Panc1 (cell line): ENCODE data around the gene SMARCAD1. TPM values are rescaled to one million over a fixed set of nuclear protein-coding genes. Genes with fewer than 3 reads are reported as not detected.

Experiments
- ATAC-seq: fragments of 200-7000 bp; cut with Tn5 transposase; 2 replicates; pipeline ENCODE4 v1.9.1; 2020; ENCODE audit warnings: mild to moderate bottlenecking, moderate library complexity
- BruUV-seq: library from RNA; stranded (reverse); fragments of 400-500 nt; replicated peaks from 2 replicates; lab custom pipeline; 2021; lab: Mats Ljungman, UMichigan
- CTCF ChIA-PET: fragments of 300-600 bp; sonication (Branson Sonifier 250); formaldehyde crosslinking; loops from one replicate; lab custom pipeline; 2022; ENCODE audit warnings: antibody characterized with exemption; lab: Charles Lee
- POLR2A ChIA-PET: fragments of 300-600 bp; sonication (Branson Sonifier 250); formaldehyde crosslinking; loops from one replicate; lab custom pipeline; 2022; ENCODE audit warnings: antibody characterized with exemption; lab: Charles Lee
- DNase-seq: peaks from one replicate; pipeline ENCODE4 v3.0.0-alpha.2; 2010; ENCODE audit warnings: low read depth, low spot score
- H3K27ac ChIP-seq: 2 replicates; pipeline ENCODE4 v1.5.1; 2011; ENCODE audit warnings: mild to moderate bottlenecking, low read length, inconsistent platforms
- H3K27me3 ChIP-seq: fragments of 200-500 bp; sonication (Bioruptor generic); 2 replicates; pipeline ENCODE4 v1.6.0; 2014; ENCODE audit warnings: low read length, inconsistent platforms; ENCODE audit not compliant: control insufficient read depth, insufficient read depth
- H3K36me3 ChIP-seq: fragments of 200-500 bp; sonication (Bioruptor generic); 2 replicates; pipeline ENCODE4 v1.5.1; 2014; ENCODE audit warnings: inconsistent platforms, mild to moderate bottlenecking, low read length, moderate library complexity; ENCODE audit not compliant: control insufficient read depth, insufficient read depth
- H3K4me1 ChIP-seq: 2 replicates; pipeline ENCODE4 v1.5.1; 2011; ENCODE audit warnings: inconsistent platforms, mild to moderate bottlenecking, low read length, moderate library complexity; ENCODE audit not compliant: control insufficient read depth, insufficient read depth
- H3K4me3 ChIP-seq, 2 experiments: 2 replicates each; pipeline ENCODE4 v1.5.1; 2011 to 2012; ENCODE audit warnings: low read depth in 2 of 2, low read length in 2 of 2, mild to moderate bottlenecking in 2 of 2, inconsistent platforms in 1 of 2, moderate library complexity in 1 of 2
- H3K9me3 ChIP-seq: fragments of 200-500 bp; sonication (Bioruptor generic); 2 replicates; pipeline ENCODE4 v1.5.1; 2014; ENCODE audit warnings: low read depth, mild to moderate bottlenecking, inconsistent platforms, low read length, moderate library complexity; ENCODE audit not compliant: control insufficient read depth, insufficient read depth
- POLR2AphosphoS5 ChIP-seq: IDR thresholded peaks from 2 replicates; pipeline ENCODE4 v1.6.1; 2012; ENCODE audit warnings: mild to moderate bottlenecking, low read depth, low read length, moderate library complexity
- SIN3A ChIP-seq: IDR thresholded peaks from 2 replicates; pipeline ENCODE4 v1.6.1; 2012; ENCODE audit warnings: low read depth, mild to moderate bottlenecking, low read length, moderate library complexity, borderline replicate concordance; ENCODE audit not compliant: insufficient read depth
- TCF7L2 ChIP-seq: IDR thresholded peaks from 2 replicates; pipeline ENCODE4 v1.6.1; 2011; ENCODE audit warnings: mild to moderate bottlenecking, low read depth, low read length, inconsistent platforms
- in situ Hi-C: cut with HindIII; loops from 2 replicates; pipeline ENCODE4 v1.10.0; 2016; ENCODE audit warnings: low sequenced_read_pairs, low pct_unique_long_range_greater_than_20kb
- intact Hi-C: fragments of 100-400 bp; cut with micrococcal nuclease; formaldehyde crosslinking; loops from one replicate; pipeline ENCODE4 v1.10.0; 2022; ENCODE audit not compliant: unreplicated experiment
- total RNA-seq: library from RNA; stranded (reverse); gene quantifications from one replicate; pipeline ENCODE4 v1.2.1, GENCODE V29; 2021; ENCODE audit not compliant: unreplicated experiment
- TF ChIP-seq, protein P1 (sequence below), 2 experiments: IDR thresholded peaks; 2 replicates each; pipeline ENCODE4 v1.6.1; 2011 to 2012; ENCODE audit warnings: low read depth in 2 of 2, control low read depth in 1 of 2, low read length in 1 of 2, mild to moderate bottlenecking in 1 of 2, moderate library complexity in 1 of 2; ENCODE audit not compliant: insufficient read depth in 1 of 2
- TF ChIP-seq, protein P2 (sequence below): fragments of 450-650 bp; IDR thresholded peaks from 2 replicates; pipeline ENCODE4 v1.5.1; 2017; ENCODE audit warnings: mild to moderate bottlenecking

The SMARCAD1 gene
- total RNA-seq, 1 experiment from 2014 or later = 20.7 TPM

DNA sequence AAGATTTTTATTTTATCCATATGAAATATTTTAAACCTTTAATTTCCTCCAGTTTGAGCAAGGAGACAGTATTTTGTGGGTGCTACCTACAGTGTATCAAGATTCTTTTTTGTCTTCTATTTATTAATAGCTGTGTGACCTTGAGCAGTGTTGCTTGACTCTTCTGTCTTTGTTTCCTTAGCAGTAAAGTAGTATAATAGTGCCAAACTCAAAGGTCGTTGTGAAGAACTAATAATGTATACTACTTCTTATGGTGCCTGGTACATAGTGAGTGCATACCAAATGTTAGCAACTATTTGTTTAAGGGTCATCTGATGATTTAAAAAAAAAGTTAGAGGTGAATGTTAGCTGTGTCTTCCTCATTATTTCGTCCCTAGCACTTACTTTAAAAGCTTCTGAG is 30.5 kb downstream of the SMARCAD1 start:
- no peak overlapping the region for H3K4me3 ChIP-seq
- H3K4me1 ChIP-seq = no peaks in the 10 kb centered on the region
- DNase-seq = no peak
- ChIA-PET CTCF (no interaction called here), POLR2A (no interaction called here)
- ATAC-seq = no peak
- TF ChIP-seq, protein P1, sequence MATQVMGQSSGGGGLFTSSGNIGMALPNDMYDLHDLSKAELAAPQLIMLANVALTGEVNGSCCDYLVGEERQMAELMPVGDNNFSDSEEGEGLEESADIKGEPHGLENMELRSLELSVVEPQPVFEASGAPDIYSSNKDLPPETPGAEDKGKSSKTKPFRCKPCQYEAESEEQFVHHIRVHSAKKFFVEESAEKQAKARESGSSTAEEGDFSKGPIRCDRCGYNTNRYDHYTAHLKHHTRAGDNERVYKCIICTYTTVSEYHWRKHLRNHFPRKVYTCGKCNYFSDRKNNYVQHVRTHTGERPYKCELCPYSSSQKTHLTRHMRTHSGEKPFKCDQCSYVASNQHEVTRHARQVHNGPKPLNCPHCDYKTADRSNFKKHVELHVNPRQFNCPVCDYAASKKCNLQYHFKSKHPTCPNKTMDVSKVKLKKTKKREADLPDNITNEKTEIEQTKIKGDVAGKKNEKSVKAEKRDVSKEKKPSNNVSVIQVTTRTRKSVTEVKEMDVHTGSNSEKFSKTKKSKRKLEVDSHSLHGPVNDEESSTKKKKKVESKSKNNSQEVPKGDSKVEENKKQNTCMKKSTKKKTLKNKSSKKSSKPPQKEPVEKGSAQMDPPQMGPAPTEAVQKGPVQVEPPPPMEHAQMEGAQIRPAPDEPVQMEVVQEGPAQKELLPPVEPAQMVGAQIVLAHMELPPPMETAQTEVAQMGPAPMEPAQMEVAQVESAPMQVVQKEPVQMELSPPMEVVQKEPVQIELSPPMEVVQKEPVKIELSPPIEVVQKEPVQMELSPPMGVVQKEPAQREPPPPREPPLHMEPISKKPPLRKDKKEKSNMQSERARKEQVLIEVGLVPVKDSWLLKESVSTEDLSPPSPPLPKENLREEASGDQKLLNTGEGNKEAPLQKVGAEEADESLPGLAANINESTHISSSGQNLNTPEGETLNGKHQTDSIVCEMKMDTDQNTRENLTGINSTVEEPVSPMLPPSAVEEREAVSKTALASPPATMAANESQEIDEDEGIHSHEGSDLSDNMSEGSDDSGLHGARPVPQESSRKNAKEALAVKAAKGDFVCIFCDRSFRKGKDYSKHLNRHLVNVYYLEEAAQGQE (IDR thresholded peaks at IDR 0.05; ENCODE audit: insufficient read depth in 1 of 2, low read depth in 2 of 2, low read length in 1 of 2) = no peak
- TF ChIP-seq, protein P2, sequence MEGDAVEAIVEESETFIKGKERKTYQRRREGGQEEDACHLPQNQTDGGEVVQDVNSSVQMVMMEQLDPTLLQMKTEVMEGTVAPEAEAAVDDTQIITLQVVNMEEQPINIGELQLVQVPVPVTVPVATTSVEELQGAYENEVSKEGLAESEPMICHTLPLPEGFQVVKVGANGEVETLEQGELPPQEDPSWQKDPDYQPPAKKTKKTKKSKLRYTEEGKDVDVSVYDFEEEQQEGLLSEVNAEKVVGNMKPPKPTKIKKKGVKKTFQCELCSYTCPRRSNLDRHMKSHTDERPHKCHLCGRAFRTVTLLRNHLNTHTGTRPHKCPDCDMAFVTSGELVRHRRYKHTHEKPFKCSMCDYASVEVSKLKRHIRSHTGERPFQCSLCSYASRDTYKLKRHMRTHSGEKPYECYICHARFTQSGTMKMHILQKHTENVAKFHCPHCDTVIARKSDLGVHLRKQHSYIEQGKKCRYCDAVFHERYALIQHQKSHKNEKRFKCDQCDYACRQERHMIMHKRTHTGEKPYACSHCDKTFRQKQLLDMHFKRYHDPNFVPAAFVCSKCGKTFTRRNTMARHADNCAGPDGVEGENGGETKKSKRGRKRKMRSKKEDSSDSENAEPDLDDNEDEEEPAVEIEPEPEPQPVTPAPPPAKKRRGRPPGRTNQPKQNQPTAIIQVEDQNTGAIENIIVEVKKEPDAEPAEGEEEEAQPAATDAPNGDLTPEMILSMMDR = no peak
- TF ChIP-seq TCF7L2 (no peak), SIN3A (no peak), POLR2AphosphoS5 (no peak)
- intact Hi-C loops = no loop called here
- H3K9me3 ChIP-seq = no peaks in the 10 kb centered on the region
- in situ Hi-C loops = no loop called here
- BruUV-seq = no TSS peak
- H3K27me3 ChIP-seq = no peaks in the 10 kb centered on the region
- no peak overlapping the region for H3K27ac ChIP-seq
- peaks cover 10% of the 10 kb centered on the region for H3K36me3 ChIP-seq

DNA sequence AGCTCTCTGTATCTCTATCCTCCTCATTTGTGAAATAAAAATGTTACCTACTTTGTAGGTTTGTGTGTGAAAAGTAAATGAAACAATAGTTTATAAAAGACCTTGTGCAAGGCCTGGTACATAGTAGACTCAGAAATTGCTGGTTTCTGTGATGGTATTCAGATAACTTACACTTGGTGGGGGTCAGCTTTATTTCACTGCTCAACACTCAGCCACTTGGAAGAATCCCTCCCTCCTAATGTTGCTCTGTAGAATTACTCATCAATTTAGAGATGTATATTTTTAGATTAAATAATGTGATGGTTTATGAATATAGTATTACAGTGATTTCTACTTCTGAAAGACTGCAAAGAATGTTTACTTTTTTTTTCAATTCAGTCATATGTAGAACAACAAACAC is 32.7 kb downstream of the SMARCAD1 start:
- Histone ChIP-seq H3K4me1 (no peaks in the 10 kb centered on the region), H3K4me3 (no peak overlapping the region), H3K36me3 (peaks cover 10% of the 10 kb centered on the region), H3K27ac (no peak overlapping the region), H3K9me3 (no peaks in the 10 kb centered on the region), H3K27me3 (no peaks in the 10 kb centered on the region)
- intact Hi-C loops (no loop called here), in situ Hi-C loops (no loop called here)
- TF ChIP-seq SIN3A (no peak), POLR2AphosphoS5 (no peak), TCF7L2 (no peak)
- TF ChIP-seq, protein P2 = no peak
- TF ChIP-seq, protein P1 (IDR thresholded peaks at IDR 0.05; ENCODE audit: insufficient read depth in 1 of 2, low read depth in 2 of 2, low read length in 1 of 2) = no peak
- no peak for ATAC-seq
- no peak for DNase-seq
- POLR2A ChIA-PET = interaction anchor here (0.6 kb wide), 1 partner anchor 13 kb away, joined by 3 read pairs; no protein-coding TSS in a partner anchor
- CTCF ChIA-PET = no interaction called here
- BruUV-seq = no TSS peak
